T-helper 17 cell (primary cell): ENCODE results near the gene CA5A. TPM values are rescaled to one million over a fixed set of nuclear protein-coding genes. Genes with fewer than 3 reads are reported as not detected.
"Not testable (repeated sequence)": the region's sequence is repeated elsewhere in the genome, so short reads cannot be mapped to it uniquely, and the experiment has no call there.

ENCODE experiments used
- ATAC-seq: fragments of 150-1000 bp; cut with Tn5 transposase; 2 replicates; pipeline ENCODE4 v1.10.0; 2021; ENCODE audit warnings: mild to moderate bottlenecking, moderate library complexity
- DNase-seq, 3 donors: peaks; one replicate each; pipeline versions ENCODE4 v3.0.0 to v3.0.0-alpha.2; 2020 to 2021
- H3K9me3 ChIP-seq: one replicate; pipeline ENCODE4 v1.7.0; 2013; ENCODE audit warnings: low read length, mild to moderate bottlenecking; ENCODE audit not compliant: control insufficient read depth, poor library complexity, severe bottlenecking
- H3K27ac Mint-ChIP-seq: one replicate; pipeline ENCODE4 v1.8.0; 2022; ENCODE audit warnings: mild to moderate bottlenecking, moderate library complexity, mixed read lengths
- H3K27me3 Mint-ChIP-seq: one replicate; pipeline ENCODE4 v1.8.0; 2022; ENCODE audit warnings: mixed read lengths
- H3K36me3 Mint-ChIP-seq: one replicate; pipeline ENCODE4 v1.8.0; 2022; ENCODE audit warnings: low read depth, mixed read lengths
- H3K4me1 Mint-ChIP-seq: one replicate; pipeline ENCODE4 v1.8.0; 2022; ENCODE audit warnings: mild to moderate bottlenecking, mixed read lengths
- H3K4me3 Mint-ChIP-seq: one replicate; pipeline ENCODE4 v1.8.0; 2022; ENCODE audit warnings: mild to moderate bottlenecking, moderate library complexity, mixed read lengths
- total RNA-seq, 4 donors: library from RNA in 2 of 4; stranded (reverse) in 2 of 4; gene quantifications; one replicate each; pipeline ENCODE4 v1.2.3 and lab custom pipeline; 2022 to 2026

CA5A gene
- total RNA-seq, 2 donors from 2014 or later = not detected

GRCh38 chr16:87897521-87898505 lies 38.5 kb downstream of the CA5A start:
- Mint-ChIP-seq H3K4me1 (peaks cover 21% of the 10 kb centered on the region), H3K27me3 (no peaks in the 10 kb centered on the region), H3K27ac (peak overlapping the region; percentile 85), H3K36me3 (no peaks in the 10 kb centered on the region), H3K4me3 (peak overlapping the region; percentile 77)
- DNase-seq (no peak), ATAC-seq (peak; percentile 61)
- H3K9me3 ChIP-seq = no peaks in the 10 kb centered on the region

DNA sequence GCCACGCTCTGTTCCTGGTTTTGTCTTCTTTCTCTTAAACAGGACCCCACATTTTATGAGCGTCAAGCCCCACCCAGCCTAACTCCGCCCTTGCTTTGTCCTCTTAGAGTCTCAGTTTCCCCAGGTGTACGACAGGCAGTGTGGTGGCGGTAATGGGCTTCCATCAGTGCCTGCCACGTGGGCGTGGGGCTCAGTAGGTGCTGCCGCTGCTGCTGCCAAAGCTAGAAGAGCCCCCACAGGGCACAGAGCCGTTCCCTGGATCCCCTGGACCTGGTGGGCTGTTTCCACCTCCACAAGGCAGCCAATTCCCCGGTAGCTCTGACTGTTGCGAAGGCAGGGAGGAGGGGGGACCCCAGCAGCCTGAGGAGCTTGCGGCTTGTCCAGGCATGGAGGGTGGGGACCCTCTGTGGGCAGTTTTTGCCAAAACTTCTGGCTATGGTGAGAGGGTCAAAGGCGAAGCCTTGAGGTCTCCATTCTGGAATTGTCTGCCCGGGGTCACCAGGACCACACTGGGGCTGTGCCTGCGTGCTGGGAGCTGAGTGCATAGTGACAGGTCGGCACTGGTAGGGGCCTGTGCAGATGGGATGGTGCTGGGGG lies 39.3 kb downstream of the CA5A start:
- Mint-ChIP-seq H3K4me1 (peaks cover 21% of the 10 kb centered on the region), H3K4me3 (peak overlapping the region; percentile 77), H3K27ac (peak overlapping the region; percentile 85)
- DNase-seq, H3K27me3 Mint-ChIP-seq, H3K9me3 ChIP-seq, ATAC-seq, H3K36me3 Mint-ChIP-seq: not testable (repeated sequence)

GRCh38 chr16:87896176-87896890 lies 40.0 kb downstream of the CA5A start:
- H3K9me3 ChIP-seq, DNase-seq, H3K27me3 Mint-ChIP-seq, H3K36me3 Mint-ChIP-seq: not testable (repeated sequence)
- Mint-ChIP-seq H3K27ac (peak overlapping the region; percentile 85), H3K4me1 (peaks cover 21% of the 10 kb centered on the region), H3K4me3 (peak overlapping the region; percentile 50)
- ATAC-seq = peak; percentile 59

- H3K4me1 Mint-ChIP-seq = peaks cover 21% of the 10 kb centered on the region
- H3K9me3 ChIP-seq = no peaks in the 10 kb centered on the region
- peak; percentile 76 for ATAC-seq
- H3K27ac Mint-ChIP-seq = peak overlapping the region; percentile 85
- DNase-seq = no peak
- peak overlapping the region; percentile 50 for H3K4me3 Mint-ChIP-seq
- no peaks in the 10 kb centered on the region for H3K36me3 Mint-ChIP-seq
- H3K27me3 Mint-ChIP-seq = no peaks in the 10 kb centered on the region
Observed at GRCh38 chr16:87895641-87896141, 40.6 kb downstream of the CA5A start.

GRCh38 chr16:87894005-87894404 lies 42.3 kb downstream of the CA5A start:
- H3K9me3 ChIP-seq, DNase-seq, H3K4me3 Mint-ChIP-seq, H3K36me3 Mint-ChIP-seq, H3K27ac Mint-ChIP-seq, ATAC-seq, H3K27me3 Mint-ChIP-seq: not testable (repeated sequence)
- H3K4me1 Mint-ChIP-seq = peaks cover 21% of the 10 kb centered on the region

DNA sequence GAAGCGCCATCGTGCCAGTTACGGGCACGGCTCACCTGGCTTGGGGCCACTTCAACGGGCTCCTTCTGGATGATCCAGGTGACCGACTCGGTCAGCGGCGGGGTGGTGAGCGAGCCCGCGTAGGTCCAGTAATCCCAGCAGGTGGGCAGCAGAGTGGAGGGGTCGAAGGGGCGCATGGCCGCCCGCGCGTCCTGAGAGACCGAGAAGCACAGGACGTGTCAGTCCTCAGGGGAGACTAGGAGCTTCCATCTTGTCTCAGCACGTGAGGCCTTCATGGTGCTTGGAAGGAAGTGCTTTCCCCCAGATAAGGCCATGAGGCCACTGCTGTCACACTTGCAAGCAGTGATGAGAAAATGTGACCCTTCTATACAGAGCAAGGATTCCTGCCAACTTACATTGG lies 44.6 kb downstream of the CA5A start:
- Mint-ChIP-seq H3K4me1 (peaks cover 10% of the 10 kb centered on the region), H3K27me3 (no peaks in the 10 kb centered on the region), H3K27ac (no peak overlapping the region), H3K4me3 (no peak overlapping the region), H3K36me3 (no peaks in the 10 kb centered on the region)
- DNase-seq = no peak
- ATAC-seq = no peak
- H3K9me3 ChIP-seq = no peaks in the 10 kb centered on the region

GRCh38 chr16:87889762-87890161 lies 46.6 kb downstream of the CA5A start:
- not testable (repeated sequence) for H3K4me1 Mint-ChIP-seq, H3K27me3 Mint-ChIP-seq, H3K36me3 Mint-ChIP-seq, H3K9me3 ChIP-seq, H3K27ac Mint-ChIP-seq, ATAC-seq, DNase-seq, H3K4me3 Mint-ChIP-seq

- H3K27me3 Mint-ChIP-seq, H3K27ac Mint-ChIP-seq: not testable (repeated sequence)
Observed at GRCh38 chr16:87888346-87888745, 48.0 kb downstream of the CA5A start.

GRCh38 chr16:87887931-87888330 lies 48.4 kb downstream of the CA5A start:
- not testable (repeated sequence) for DNase-seq, H3K36me3 Mint-ChIP-seq, H3K27me3 Mint-ChIP-seq, H3K4me3 Mint-ChIP-seq, H3K4me1 Mint-ChIP-seq, ATAC-seq, H3K27ac Mint-ChIP-seq, H3K9me3 ChIP-seq

More at GRCh38 chr16:87888346-87888745, 48.0 kb downstream of the CA5A start:
- ATAC-seq, H3K36me3 Mint-ChIP-seq, DNase-seq, H3K4me1 Mint-ChIP-seq, H3K9me3 ChIP-seq, H3K4me3 Mint-ChIP-seq: not testable (repeated sequence)

GRCh38 chr16:87885371-87885967 lies 50.9 kb downstream of the CA5A start:
- ATAC-seq, H3K4me1 Mint-ChIP-seq, DNase-seq, H3K36me3 Mint-ChIP-seq, H3K27ac Mint-ChIP-seq, H3K27me3 Mint-ChIP-seq, H3K4me3 Mint-ChIP-seq, H3K9me3 ChIP-seq: not testable (repeated sequence)

- Mint-ChIP-seq H3K4me3 (no peak overlapping the region), H3K4me1 (no peaks in the 10 kb centered on the region), H3K27ac (no peak overlapping the region), H3K27me3 (peaks cover 5% of the 10 kb centered on the region), H3K36me3 (no peaks in the 10 kb centered on the region)
- H3K9me3 ChIP-seq = no peaks in the 10 kb centered on the region
- DNase-seq = no peak
- no peak for ATAC-seq
Observed at GRCh38 chr16:87882436-87883019, 53.8 kb downstream of the CA5A start.

DNA sequence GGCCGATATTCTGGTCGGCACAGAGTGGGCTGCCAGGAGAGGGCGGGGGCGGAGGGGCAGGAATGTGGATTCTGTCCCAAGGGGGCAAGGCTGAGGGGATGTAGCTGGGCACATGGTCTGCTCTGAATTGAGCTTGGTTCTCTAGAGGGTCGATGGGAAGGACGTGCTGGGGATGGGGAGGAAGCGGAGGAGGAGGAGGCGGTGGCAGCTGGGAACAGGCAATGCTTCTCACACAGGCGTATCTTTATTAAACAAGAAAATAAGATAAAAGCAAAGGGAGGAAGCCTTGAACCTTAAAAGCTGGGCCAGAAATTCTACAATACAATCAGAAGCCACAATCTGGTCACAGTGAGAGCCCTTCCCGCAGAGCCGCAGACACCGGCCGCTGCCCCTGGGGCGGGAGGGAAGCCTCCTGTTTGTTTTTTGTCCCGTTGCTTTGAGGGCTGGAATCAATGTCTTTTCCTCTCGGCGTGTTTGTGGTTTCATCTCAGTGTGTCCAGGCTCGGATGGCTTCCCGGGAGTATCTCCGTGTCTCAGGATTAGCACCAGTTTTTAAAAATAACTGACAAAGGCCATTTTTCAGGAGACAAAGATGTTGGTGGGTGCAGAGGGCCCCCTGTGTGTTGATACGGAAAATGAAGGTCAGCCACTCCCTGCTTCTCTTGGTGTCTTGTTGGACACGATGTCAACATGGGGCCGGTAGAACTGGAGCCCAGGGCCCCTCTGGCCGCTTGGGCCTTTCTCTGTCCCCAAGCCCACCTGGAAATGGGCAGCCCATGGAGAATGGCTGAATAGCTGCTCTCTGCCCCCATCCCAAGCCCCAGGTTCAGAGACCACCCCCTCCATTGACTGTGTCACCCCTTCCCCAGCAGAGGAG lies 54.8 kb downstream of the CA5A start:
- H3K27ac Mint-ChIP-seq = no peak overlapping the region
- peaks cover 5% of the 10 kb centered on the region for H3K27me3 Mint-ChIP-seq
- no peak overlapping the region for H3K4me3 Mint-ChIP-seq
- ATAC-seq (no peak), DNase-seq (no peak)
- no peaks in the 10 kb centered on the region for H3K9me3 ChIP-seq
- H3K36me3 Mint-ChIP-seq = no peaks in the 10 kb centered on the region
- no peaks in the 10 kb centered on the region for H3K4me1 Mint-ChIP-seq
